ENCODE measurements around the gene COL23A1.

COL23A1 gene

DNA sequence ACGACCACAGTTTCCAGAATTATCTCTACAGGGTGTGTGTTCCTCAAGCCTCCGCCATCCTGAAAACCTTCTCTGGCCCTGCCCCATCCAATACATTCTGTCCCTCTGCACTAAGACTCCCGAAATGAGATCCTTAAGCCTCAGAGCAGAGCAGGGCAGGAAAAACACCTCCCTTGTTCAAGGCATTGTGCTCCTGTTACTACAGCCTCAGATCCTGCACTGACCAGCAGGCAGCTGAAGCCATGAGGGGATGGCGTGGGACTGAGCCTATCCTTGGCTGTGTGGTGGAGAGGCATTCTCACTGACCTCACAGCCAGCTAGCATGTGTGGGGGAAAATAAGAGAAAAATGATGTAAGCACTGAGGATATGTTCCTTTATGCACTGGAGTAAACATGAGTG, 250.9 kb downstream of the COL23A1 start:
- no peak for DNase-seq (ENCODE audit: low read depth)

DNA sequence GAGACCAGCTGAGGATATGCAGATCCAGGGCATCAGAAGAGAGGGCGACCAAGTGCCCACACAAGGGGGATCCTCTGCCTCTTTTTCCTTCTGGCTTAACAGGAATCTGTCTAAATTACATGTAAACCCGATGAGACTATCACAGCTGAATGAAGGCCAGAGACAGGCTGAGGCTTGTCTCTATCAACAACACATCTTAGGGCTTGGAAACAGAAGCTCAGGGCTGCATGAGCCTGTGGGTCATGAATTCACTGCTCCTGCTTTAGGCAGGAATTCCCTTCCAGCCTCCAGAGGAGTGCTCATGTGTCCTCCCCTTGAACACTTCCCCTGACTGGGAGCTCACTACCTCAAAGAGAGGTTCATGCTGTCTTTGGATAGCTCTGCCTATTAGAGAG, 251.4 kb downstream of the COL23A1 start:
- DNase-seq (ENCODE audit: low read depth): no peak

DNA sequence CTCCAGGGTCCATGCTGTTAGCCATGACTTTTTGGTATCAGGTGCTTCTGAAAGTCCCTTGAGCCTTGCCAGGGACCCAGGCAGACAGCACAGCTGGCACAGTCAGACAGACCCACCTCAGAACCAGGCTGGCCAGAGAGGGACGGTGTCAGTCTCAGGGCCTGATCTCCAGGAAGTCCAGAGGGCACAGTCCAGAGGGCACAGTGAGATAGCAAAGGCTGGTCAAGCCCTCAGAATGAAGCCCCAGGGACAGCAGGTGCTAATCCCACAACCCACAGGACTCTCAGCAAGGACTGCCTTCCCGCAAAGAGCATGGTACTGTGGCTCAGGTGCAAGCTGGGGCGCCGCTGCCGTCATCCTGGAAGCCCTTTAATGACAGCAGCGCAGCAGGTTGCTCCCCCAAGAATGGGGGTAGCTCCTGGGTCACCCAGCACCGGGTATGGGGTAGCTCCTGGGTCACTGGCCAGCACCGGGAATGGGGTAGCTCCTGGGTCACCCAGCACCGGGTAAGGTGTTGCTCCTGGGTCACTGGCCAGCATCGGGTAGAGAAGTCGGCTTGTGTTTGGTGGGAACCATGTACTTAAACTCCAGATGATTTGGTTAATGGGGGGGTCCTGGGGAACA, 252.0 kb downstream of the COL23A1 start:
- DNase-seq (ENCODE audit: low read depth): no peak

DNA sequence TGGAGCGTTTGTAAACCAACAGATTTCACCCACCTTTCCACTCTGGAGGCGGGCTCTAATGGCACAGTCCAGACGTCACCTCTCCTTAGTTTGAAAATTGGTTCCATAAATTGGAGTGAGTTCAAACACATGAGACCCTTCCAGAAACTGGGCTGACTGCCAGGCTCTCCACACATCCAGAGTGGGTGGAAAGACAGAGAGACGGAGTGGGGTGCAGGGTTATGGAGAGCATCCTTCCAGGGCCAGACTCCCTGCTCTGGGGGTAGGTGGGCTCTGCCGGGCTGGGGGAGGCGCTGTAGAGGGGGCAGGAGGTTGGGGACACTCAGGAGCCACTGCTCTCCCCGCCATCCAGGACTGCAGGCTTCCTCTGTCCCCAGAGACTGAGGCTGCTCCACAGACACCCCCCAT, 252.9 kb downstream of the COL23A1 start:
- DNase-seq (ENCODE audit: low read depth): no peak

DNA sequence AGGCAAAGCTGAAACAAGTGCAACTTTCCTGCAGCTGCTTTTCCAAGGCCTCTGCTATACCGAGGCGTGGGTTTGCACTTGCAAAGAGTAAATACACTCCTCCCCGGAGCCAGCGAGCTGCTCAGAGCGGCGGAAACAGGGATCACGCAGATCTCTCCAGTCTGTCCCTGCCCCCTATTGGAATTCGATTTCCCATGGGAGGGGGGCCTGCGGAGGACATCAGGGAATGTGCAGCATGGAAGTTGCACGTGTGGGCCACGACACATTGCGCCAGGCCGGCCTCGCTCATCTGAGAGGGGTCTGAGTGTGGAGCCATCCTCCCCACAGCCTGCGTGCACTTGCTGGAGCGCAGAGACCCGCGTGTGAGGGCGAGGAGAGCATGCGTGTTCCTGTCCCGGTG, 253.3 kb downstream of the COL23A1 start:
- DNase-seq (ENCODE audit: low read depth): no peak

DNA sequence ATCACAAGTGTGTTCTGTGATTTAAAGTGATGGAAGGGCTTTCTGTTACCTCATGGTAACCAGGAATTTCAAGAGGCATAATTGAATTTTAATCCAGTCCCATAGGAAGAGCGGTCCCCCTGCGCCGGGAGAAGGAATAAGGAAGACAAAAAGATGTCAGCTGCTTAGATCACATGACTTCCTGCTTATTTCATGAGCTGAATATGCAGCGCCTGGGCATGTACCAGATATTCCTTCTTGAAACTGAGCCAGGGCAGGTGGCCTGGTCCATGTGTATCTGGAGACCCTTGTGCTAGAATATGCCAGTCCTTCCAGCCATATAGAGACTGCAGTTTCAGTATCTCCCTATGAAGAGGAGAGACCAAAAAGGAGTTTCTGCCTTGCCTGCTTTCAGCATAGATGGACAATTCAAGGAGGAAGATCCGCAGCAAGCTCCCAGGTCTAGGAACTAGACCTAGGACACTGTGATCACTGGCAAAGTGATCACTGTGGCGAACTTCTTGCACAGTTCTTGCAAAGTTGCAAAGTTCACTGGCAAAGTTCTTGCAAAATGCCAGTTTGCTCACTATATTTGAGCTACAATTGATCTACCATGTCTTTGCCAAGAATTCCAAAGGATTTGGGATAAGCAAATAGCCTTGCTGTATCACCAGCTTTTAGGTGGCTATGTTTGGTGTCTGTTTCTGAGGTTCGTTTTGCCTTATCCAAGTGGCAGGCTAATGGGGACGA, 254.7 kb downstream of the COL23A1 start:
- no peak for DNase-seq (ENCODE audit: low read depth)

DNA sequence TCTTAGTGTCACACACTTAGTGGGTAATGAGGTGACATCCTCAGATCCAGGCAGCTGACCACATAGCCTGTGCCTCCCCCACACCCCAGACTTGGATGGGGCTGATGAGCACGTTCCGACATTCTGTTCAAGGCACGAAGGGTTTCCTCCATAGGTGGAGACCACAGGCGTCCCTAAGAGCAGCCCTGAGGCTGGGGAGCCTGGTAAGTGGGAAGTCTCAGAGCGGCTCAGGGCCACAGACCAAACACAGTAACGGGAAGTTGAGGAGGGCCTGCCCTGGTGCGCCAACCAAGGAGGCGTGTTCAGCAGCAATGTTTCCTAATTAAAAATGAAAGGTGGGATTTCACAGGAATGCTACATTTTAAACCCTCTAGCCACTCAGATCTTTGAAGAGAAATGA, 255.3 kb downstream of the COL23A1 start:
- DNase-seq (ENCODE audit: low read depth): no peak

DNA sequence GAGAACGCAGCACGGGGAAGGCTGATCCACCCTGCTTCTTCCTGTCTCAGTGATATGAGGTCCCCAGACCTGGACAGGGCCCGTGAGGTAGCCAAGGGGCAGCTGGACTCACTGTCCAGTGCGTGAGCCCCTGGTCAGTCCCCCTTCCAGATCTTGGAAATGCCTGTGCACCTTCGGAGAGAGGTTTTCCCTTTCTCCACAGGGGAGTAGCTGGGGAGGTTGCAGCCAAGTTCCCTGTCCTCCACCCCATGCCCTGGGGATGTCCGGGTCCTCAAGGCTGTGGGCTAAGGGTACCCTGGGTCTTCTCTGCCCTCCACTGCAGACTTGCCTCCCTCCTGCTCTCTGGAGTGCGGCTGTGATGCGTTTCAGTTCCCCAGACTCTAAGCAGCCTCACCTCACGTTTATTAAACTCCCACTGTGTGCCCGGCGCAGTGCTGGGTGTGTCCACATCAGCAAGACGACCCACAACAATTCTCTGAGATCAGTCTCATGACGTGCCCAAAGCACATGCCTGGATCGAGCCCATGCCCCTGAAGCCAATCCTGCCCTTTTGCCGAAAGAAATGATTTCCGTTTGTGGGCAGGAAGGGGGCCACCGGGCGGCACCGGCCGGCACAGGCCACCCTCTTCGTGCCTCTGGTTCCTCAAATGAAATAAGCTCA, 256.2 kb downstream of the COL23A1 start:
- DNase-seq (ENCODE audit: low read depth): no peak

DNA sequence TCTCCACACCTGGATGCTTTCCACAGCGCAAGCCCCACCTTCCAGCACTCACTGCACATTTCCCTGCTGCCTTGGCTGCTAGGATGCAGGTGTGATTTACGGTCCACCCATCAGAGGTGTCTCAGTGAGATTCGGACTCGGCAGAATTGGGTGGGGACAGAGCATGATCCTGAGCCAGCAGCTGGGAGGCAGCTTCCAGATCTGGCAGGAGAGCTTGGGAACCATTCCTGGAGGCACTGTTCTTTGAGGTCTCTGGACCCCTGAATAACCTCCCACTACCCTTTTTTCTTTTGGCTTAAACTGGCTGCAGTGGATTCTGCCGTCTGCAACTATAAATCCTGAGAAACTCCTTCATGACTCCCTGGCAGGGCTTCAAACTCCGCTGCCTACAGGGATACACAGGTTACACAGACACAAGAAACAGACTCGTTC, 258.0 kb downstream of the COL23A1 start:
- no peak for DNase-seq (ENCODE audit: low read depth)

DNA sequence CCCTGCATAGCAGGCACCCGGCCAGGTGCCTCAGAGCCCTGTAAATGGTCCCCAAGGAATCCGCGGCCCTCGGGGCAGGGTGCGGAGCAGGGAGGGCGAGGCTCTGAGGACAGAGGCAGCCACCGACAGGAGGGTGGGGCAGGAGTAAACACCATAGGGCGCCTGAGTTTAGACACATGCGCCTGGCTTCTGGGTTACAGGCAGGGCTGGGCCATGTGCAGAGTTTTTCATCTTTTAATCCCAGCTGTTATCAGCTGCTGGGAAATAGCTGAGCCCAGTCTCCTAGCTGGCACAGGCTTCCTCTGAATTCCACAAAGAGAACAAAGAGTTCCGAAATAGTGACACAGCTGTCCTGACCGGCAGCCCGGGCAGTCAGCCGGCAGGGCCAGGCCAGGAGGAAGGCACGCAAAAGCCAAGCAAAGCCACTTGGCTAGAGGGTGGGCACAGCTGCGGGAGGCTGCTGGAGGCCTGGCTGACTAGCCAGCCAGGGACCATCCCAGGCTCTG, 258.6 kb downstream of the COL23A1 start:
- no peak for DNase-seq (ENCODE audit: low read depth)

DNA sequence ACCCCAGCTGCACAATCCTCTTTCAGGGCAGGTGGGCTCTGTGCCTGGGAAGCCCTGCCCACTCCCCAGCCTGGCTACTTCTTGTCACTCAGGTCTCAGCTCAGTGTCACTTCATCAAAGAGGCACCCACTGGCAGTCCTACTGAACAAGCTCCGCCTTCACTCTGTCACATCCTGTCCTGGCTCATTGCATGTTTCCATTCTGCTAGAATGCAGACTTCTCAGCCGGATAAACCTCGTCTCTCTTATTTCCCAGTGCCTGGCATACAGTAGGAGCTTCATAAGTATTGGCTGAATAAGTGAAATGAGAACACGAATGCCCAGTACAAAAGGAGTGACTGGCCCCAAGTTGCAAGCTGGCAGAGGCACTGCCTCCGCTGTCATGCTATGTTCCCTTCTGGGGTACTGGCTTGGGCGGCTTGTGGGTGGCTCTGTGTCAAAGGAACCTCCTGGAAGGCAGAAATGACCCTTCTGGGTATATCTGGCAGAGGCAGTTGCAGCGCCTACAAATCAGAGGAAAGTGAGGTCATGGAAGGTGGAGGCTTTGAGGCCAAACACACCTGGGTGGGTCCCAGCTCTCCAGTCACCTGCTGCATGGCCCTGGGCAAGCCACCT, 259.3 kb downstream of the COL23A1 start:
- no peak for DNase-seq (ENCODE audit: low read depth)

DNA sequence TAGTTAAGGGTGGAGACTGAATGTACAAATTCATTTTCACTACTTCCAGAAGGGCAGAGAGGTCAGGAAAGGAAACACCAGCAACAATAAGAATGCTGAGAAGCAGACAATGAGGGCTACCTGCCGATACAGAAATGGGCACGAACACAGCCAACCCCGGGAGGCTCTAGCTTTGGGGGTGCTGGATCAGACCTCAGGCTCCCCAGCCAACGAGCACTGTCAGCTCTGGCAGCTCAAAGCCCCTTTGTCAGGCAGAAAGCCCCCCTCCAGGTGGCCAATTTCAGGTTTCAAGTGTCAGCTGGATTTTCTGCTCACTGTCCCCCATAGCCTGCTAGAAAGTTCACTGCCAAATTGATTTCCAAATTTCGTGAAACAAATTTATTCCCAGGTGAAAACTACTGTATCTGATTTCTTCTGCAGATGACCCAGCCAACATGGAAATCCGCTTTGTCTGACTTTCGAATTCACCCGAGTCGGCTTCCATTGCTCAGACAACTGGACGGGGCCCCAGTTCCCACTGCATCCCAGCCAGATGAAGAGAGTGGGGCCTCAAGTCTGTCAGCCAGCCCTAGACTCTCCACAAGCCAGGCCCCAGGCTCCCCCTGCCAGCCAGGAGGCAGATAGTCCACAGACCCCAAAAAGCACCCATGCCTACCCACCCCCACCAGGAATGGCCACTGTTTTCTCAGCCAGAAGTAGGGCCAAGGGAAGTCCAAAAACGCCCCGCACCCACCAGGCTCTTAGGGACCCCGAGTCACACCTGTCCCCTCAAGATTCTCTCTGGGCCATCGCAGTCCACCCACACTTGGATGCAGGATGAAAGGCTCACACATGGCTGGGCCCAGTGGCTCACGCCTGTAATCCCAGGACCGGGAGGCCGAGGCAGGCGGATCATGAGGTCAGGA, 261.1 kb downstream of the COL23A1 start:
- no peak for DNase-seq (ENCODE audit: low read depth)

DNA sequence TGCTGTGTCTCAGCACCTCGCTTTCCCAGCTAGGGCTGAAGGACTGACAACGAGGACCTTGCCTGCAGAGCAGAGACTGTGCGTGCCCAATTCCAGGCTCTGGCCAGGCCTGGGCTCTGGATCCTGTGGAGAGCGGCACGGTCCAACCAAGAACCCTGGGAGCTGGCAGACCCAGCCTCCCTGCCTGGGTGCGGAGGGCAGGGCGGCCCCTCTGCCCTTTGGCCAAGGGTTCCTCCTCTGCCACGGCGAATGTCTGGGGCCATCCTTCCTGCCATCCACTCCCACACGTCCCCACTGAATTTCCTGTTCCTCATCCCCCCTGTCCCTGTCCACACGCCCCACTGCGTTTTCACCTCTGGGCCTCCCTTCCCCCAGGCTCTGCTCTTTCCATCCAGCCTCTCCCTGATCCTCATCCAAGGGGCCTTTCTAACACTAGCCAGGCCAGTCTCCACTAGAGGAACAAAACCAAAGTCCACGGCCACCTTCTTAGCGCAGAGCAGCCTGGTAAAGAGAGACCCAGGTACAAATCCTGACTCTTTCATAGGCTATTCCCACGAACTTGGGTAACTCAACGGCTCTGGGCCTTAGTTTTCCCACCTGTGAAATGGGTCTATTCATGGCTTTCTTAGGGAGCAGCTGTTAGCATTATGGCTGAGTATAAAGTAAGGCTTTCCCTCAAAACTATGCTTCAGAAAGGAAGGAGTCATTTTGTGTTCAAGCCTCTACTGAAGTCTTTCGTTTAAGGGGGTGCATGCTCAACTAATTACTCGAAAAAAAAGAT, 262.1 kb downstream of the COL23A1 start:
- DNase-seq (ENCODE audit: low read depth): no peak

DNA sequence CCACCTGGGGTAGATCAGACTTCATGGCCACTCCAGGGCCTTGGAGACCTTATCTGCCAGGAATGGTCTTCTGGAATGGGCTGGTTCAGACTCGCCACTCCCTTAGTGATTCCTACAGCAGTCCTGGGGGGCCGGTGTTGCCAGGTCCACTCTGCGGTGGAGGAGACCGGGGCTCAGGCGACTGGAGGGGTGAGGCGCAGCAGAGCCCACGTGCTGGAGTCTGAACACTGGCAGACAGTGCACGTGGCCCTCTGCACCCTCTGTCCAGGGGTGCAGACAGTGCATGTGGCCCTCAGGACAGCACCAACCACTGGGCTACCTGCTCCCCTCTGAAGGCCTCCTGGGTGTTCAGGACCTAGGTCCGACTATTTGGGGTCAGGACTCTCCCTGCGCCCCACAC, 262.7 kb downstream of the COL23A1 start:
- DNase-seq (ENCODE audit: low read depth): no peak

DNA sequence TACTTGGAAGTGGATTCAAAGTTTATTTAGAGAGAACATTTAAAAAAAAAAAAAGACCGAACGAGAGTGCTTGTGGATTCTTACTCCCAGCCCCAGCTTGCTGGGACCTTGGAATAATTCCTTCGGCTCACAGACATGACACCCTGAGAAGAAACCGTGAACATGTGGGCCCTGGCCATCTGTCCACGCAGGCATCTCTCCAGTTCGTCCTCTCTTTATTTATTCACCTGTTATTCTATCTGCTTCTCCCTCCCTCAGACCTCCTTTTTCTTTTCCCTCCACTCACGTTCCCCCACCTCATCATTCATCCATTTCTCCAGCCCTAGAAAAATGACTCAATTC, 263.8 kb downstream of the COL23A1 start:
- no peak for DNase-seq (ENCODE audit: low read depth)

DNA sequence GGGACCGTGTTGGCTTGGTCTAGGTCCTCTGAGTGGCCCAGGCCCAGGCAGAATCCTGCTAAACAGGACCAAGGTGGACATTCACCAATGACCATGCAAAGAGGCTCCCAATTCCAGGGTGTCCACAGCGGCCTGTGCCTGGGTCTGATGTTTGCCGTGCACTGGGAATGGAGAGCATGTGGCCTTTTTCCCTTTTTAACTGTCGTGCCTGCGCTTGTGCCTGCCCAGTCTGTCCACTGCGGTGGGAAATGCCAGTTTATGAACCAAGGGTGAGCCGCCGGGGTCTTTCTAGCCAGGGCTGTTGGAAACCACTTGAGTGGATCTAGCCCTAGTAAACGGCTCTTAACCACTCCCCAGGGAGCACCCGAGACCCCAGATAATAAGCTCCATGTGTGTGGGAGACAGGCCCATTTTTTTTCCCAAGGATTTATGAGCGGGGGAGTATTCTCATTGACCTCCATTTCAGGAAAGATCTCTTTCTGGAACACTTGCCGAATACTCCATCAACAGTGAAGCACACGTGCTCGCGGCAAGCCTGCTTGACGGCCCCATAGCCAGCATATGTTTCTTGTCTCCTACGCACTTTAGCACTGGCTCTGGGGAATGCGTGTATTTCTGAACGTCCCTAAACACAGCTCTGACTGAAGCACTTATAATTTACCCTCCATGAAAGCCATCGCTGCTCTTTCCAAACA, 264.4 kb downstream of the COL23A1 start:
- no peak for DNase-seq (ENCODE audit: low read depth)

DNA sequence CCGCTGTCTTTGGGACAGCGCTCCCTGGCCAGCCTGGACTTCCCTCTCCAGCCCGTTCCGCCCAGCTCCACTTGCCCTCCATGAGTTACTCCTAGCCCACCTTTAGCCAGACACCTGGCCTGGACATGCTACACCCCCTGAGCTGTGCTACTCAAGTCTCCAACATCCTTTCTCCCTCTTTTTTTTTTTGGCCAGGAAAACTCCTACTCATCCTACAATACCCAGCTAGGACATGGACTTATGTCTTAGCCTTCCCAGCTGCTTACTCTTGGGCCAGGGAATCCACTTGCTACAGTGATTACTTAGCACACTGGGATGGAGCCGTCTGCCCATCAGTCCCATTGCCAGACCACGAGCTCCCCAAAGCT, 264.9 kb downstream of the COL23A1 start:
- no peak for DNase-seq (ENCODE audit: low read depth)

DNA sequence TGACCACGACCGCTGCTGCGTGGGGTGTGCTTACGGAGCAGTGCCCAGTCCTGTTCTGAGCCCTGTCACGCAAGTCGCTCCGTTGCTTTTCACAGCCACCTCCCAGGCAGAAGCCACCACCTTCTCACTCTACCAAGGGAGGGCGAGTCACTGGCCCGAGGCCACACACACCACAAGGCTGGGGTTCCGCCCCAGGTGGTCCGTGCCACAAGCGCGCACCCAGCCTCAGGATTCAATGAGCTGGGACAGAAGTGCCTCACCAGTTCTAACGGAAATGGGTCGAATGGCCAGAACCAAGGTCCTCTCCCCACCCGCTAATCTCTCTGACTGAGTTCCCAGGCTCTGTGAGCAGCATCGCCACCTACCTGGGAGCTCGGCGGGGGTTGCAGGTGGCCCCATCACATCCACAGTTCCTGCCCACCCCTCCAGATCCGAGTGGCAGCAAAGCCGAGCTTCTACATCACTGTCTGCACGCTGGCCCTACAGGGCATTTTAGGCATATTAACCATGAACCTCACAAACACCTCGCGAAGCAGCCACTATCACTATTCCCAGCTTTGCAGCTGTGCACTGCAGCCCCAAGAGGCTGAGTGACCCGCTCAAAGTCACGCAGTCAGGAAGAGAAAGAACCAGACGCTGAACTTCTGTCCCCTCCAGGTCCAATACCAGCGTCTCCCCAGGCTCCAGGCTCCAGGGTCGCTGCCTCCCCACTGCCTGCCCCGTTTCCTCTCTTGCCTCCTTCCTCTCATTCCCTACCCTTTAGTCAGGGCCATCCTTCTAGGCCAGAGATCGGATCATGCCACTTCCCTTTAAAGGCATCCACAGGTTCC, 265.5 kb downstream of the COL23A1 start:
- no peak for DNase-seq (ENCODE audit: low read depth)

DNA sequence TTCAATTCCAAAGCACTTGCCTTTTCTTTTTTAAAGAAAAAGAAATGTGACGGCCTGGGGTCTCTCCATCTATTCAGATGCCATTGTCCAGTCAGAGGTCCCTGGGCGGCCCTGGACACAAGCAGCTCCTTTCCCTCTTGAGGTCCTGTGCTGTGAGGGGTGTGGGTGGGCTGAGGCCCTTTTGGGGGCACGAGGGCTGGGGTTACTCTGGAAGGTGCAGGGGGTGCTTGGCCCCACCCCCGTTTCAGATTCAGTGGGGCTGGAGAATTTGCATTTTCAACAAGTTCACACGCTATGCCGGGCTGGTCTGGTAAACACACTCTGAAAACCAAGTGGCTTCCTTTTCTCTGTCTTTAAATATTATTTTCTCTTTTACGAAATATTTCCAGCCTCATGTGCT, 266.2 kb downstream of the COL23A1 start:
- no peak for DNase-seq (ENCODE audit: low read depth)

DNA sequence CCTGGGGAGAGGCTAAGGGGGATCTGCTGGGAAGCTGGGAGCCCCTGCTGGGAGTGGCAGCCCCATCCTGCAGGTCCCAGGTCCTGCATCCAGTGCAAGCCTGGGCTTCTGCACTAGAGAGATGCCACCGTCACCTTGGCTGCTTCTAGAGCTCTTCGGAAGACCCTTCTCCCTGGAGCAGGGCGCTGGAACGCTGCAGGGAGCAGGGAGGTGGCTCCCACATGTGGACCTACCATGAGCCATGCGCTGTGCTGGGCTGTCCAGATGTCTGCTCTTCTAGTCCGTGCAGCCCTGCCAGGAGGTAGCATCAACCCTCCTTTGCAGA, 266.7 kb downstream of the COL23A1 start:
- DNase-seq (ENCODE audit: low read depth): no peak
